ENCODE measurements around the gene CERS6.

- TF ChIP-seq CTCF (tag by site-specific recombination; IDR thresholded peaks at IDR 0.05) = no peak
- no peak for TF ChIP-seq PRDM1 (tag by site-specific recombination; IDR thresholded peaks at IDR 0.05)
- TF ChIP-seq ZNF274 (IDR thresholded peaks at IDR 0.05; ENCODE audit: low read length) = no peak
- TF ChIP-seq ZNF274 (tag by site-specific recombination; IDR thresholded peaks at IDR 0.05; ENCODE audit: borderline replicate concordance) = no peak
- TF ChIP-seq REST (tag by site-specific recombination; IDR thresholded peaks at IDR 0.05) = no peak
- no peak for TF ChIP-seq ZNF548 (tag by site-specific recombination; IDR thresholded peaks at IDR 0.05)
- no peak for TF ChIP-seq KLF7 (tag by site-specific recombination; IDR thresholded peaks at IDR 0.05; ENCODE audit: borderline replicate concordance)
These were observed 145.7 kb downstream of the CERS6 start for GRCh38 chr2:168601741-168602140.
